Measurements from ENCODE around the gene SNCAIP. TPM values are rescaled to one million over a fixed set of nuclear protein-coding genes. Genes with fewer than 3 reads are reported as not detected.

Gene SNCAIP
- total and polyA plus RNA-seq, 9 of the 15 experiments (the other 6 are each of a cell fraction or from before 2014, with no cell fraction given) = 0.04 TPM; not detected in 8

DNA sequence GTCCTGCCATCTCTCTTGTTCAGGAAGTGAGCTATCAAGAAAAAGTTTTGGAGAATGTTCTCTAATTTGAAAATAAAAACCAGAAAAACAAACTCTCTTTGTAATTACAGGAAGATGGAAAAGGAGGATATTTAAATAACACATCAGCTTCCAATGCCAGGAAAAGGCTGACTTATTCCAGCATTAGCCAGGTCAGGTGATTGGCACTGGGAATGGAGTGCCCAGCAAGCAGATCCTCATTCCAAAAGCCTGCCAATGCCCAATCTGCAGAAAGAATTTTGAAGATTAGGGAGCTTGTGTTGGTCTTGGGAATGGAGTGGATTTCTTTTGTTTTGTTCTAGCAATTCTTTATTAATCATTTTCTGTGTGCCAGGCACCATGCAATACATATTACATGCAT, 196.6 kb downstream of the SNCAIP start:
- TF ChIP-seq FOXA1 (IDR thresholded peaks at IDR 0.05; ENCODE audit: borderline replicate concordance) = no peak
- TF ChIP-seq, protein P1, sequence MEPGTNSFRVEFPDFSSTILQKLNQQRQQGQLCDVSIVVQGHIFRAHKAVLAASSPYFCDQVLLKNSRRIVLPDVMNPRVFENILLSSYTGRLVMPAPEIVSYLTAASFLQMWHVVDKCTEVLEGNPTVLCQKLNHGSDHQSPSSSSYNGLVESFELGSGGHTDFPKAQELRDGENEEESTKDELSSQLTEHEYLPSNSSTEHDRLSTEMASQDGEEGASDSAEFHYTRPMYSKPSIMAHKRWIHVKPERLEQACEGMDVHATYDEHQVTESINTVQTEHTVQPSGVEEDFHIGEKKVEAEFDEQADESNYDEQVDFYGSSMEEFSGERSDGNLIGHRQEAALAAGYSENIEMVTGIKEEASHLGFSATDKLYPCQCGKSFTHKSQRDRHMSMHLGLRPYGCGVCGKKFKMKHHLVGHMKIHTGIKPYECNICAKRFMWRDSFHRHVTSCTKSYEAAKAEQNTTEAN (CRISPR knock-in tag; IDR thresholded peaks at IDR 0.05) = no peak
- TF ChIP-seq NELFE (IDR thresholded peaks at IDR 0.05; ENCODE audit: insufficient read depth, insufficient read length) = no peak
- TF ChIP-seq, protein P2, sequence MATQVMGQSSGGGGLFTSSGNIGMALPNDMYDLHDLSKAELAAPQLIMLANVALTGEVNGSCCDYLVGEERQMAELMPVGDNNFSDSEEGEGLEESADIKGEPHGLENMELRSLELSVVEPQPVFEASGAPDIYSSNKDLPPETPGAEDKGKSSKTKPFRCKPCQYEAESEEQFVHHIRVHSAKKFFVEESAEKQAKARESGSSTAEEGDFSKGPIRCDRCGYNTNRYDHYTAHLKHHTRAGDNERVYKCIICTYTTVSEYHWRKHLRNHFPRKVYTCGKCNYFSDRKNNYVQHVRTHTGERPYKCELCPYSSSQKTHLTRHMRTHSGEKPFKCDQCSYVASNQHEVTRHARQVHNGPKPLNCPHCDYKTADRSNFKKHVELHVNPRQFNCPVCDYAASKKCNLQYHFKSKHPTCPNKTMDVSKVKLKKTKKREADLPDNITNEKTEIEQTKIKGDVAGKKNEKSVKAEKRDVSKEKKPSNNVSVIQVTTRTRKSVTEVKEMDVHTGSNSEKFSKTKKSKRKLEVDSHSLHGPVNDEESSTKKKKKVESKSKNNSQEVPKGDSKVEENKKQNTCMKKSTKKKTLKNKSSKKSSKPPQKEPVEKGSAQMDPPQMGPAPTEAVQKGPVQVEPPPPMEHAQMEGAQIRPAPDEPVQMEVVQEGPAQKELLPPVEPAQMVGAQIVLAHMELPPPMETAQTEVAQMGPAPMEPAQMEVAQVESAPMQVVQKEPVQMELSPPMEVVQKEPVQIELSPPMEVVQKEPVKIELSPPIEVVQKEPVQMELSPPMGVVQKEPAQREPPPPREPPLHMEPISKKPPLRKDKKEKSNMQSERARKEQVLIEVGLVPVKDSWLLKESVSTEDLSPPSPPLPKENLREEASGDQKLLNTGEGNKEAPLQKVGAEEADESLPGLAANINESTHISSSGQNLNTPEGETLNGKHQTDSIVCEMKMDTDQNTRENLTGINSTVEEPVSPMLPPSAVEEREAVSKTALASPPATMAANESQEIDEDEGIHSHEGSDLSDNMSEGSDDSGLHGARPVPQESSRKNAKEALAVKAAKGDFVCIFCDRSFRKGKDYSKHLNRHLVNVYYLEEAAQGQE (IDR thresholded peaks at IDR 0.05; ENCODE audit: borderline replicate concordance) = no peak
- TF ChIP-seq, protein P2 (CRISPR knock-in tag; IDR thresholded peaks at IDR 0.05; ENCODE audit: low read depth) = no peak
- no peak for TF ChIP-seq ZNF316 (IDR thresholded peaks at IDR 0.05)
- no peak for TF ChIP-seq CHD4 (IDR thresholded peaks at IDR 0.05; ENCODE audit: insufficient read depth, insufficient replicate concordance, low read depth, low read length, poor library complexity, severe bottlenecking)
- TF ChIP-seq PHF21A (IDR thresholded peaks at IDR 0.05; ENCODE audit: borderline replicate concordance, low read depth) = no peak
- no peak for TF ChIP-seq RBM17 (IDR thresholded peaks at IDR 0.05; ENCODE audit: borderline replicate concordance, low read depth, low read length)
- no peak for TF ChIP-seq KDM5B (IDR thresholded peaks at IDR 0.05; ENCODE audit: insufficient replicate concordance, low read depth, low read length)
- no peak for TF ChIP-seq FOXJ2 (tag; IDR thresholded peaks at IDR 0.05)
- TF ChIP-seq, protein P3, sequence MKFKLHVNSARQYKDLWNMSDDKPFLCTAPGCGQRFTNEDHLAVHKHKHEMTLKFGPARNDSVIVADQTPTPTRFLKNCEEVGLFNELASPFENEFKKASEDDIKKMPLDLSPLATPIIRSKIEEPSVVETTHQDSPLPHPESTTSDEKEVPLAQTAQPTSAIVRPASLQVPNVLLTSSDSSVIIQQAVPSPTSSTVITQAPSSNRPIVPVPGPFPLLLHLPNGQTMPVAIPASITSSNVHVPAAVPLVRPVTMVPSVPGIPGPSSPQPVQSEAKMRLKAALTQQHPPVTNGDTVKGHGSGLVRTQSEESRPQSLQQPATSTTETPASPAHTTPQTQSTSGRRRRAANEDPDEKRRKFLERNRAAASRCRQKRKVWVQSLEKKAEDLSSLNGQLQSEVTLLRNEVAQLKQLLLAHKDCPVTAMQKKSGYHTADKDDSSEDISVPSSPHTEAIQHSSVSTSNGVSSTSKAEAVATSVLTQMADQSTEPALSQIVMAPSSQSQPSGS (CRISPR knock-in tag; IDR thresholded peaks at IDR 0.05) = no peak
- no peak for TF ChIP-seq ETV5 (CRISPR knock-in tag; IDR thresholded peaks at IDR 0.05; ENCODE audit: low read depth)
- no peak for TF ChIP-seq ARID1B (IDR thresholded peaks at IDR 0.05)
- CTCF ChIA-PET (ENCODE audit: low intra/inter-chr PET ratio) = no interaction called here
- Histone ChIP-seq H3K9ac (ENCODE audit: insufficient read depth in 1 of 2, low read depth in 2 of 2, low read length in 2 of 2) (no peak overlapping the region), H3K27me3 (ENCODE audit: control insufficient read depth in 2 of 2, insufficient read depth in 2 of 2, low read length in 2 of 2) (no peaks in the 10 kb centered on the region), H3K36me3 (ENCODE audit: control insufficient read depth, insufficient read depth, low read length) (no peaks in the 10 kb centered on the region), H3K4me3 (no peak overlapping the region), H3K4me1 (replicated peaks in 1 of 2; ENCODE audit: control insufficient read depth in 2 of 2, insufficient read depth in 2 of 2, low read length in 2 of 2) (no peaks in the 10 kb centered on the region), H3K79me2 (ENCODE audit: control insufficient read depth, insufficient read depth, low read length) (no peaks in the 10 kb centered on the region), H3K4me2 (ENCODE audit: insufficient read depth, low read length) (no peak overlapping the region), H3K9me1 (ENCODE audit: control insufficient read depth, insufficient read depth, low read length) (no peaks in the 10 kb centered on the region), H4K20me1 (replicated peaks; ENCODE audit: control insufficient read depth, insufficient read depth, low read length) (no peaks in the 10 kb centered on the region), H2AFZ (ENCODE audit: low read depth, low read length) (no peak overlapping the region), H3K9me3 (replicated peaks; ENCODE audit: control insufficient read depth, insufficient read depth, low read depth, low read length) (no peaks in the 10 kb centered on the region), H3K27ac (ENCODE audit: extremely low read depth, low read depth, low read length) (no peak overlapping the region)
- FAIRE-seq (no peak), DNase-seq (ENCODE audit: extremely low read depth in 1 of 4, low spot score in 3 of 4) (no peak), ATAC-seq (no peak)
- in situ Hi-C loops (cut with MboI) = loop anchor here (25.0 kb wide), 2 partner anchors 854 to 1104 kb away; no protein-coding TSS in a partner anchor
- intact Hi-C loops (cut with micrococcal nuclease) = no loop called here
- BruUV-seq (replicated peaks) = no TSS peak
- POLR2A ChIA-PET = no interaction called here
